Measurements from ENCODE around the gene SLC31A2.

Gene SLC31A2

DNA sequence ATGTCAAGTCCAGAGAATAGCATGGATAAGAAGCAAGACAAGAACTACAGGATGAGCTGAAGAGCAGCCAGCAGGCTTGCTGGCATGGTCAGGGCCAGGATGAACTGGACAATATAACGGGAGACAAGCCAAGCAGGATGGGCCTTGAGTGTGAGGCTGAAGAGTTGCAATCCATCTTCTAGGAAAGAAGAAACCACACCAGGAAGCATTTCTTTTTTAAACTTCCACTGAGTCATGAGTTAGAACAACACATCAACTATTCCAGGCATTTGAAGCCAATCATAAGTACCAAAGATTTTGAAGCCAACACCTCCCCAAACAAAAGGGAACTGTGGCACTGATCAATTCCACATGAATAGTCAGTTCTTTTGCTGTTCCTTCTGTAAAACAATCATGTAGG lies 27.3 kb downstream of the SLC31A2 start:
- no peak overlapping the region for H3K9ac ChIP-seq (ENCODE audit: low read length)
- TF ChIP-seq, protein P1, sequence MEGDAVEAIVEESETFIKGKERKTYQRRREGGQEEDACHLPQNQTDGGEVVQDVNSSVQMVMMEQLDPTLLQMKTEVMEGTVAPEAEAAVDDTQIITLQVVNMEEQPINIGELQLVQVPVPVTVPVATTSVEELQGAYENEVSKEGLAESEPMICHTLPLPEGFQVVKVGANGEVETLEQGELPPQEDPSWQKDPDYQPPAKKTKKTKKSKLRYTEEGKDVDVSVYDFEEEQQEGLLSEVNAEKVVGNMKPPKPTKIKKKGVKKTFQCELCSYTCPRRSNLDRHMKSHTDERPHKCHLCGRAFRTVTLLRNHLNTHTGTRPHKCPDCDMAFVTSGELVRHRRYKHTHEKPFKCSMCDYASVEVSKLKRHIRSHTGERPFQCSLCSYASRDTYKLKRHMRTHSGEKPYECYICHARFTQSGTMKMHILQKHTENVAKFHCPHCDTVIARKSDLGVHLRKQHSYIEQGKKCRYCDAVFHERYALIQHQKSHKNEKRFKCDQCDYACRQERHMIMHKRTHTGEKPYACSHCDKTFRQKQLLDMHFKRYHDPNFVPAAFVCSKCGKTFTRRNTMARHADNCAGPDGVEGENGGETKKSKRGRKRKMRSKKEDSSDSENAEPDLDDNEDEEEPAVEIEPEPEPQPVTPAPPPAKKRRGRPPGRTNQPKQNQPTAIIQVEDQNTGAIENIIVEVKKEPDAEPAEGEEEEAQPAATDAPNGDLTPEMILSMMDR (IDR thresholded peaks at IDR 0.05; ENCODE audit: insufficient read depth, low read length, poor library complexity, severe bottlenecking), result no peak
- no peak for TF ChIP-seq EZH2phosphoT487 (conservative IDR thresholded peaks at IDR 0.05; ENCODE audit: low read length)
- no peaks in the 10 kb centered on the region for H3K79me2 ChIP-seq (ENCODE audit: insufficient read depth, low read length)
- no peak overlapping the region for H3K4me3 ChIP-seq (ENCODE audit: insufficient read depth, low read length, poor library complexity, severe bottlenecking)
- H3K27me3 ChIP-seq (ENCODE audit: low read length), result no peaks in the 10 kb centered on the region
- no peak overlapping the region for H3K4me2 ChIP-seq (ENCODE audit: low read depth, low read length, poor library complexity, severe bottlenecking)
- H4K20me1 ChIP-seq (ENCODE audit: low read depth, low read length), result no peaks in the 10 kb centered on the region
- H3F3A ChIP-seq (ENCODE audit: insufficient read depth), result 0 out of 2 replicates have a peak, but pooled peaks cover 3% of the 10 kb centered on the region
- no peaks in the 10 kb centered on the region for H3K9me2 ChIP-seq (replicated peaks; ENCODE audit: insufficient read depth, low read length)
- H2AFZ ChIP-seq (ENCODE audit: low read depth, low read length, severe bottlenecking), result no peak overlapping the region
- H3K27ac ChIP-seq (ENCODE audit: low read depth, low read length), result no peak overlapping the region
- H3K9me3 ChIP-seq (ENCODE audit: insufficient read depth, low read length), result no peaks in the 10 kb centered on the region
- H3K36me3 ChIP-seq (ENCODE audit: low read length), result peaks cover 80% of the 10 kb centered on the region

DNA sequence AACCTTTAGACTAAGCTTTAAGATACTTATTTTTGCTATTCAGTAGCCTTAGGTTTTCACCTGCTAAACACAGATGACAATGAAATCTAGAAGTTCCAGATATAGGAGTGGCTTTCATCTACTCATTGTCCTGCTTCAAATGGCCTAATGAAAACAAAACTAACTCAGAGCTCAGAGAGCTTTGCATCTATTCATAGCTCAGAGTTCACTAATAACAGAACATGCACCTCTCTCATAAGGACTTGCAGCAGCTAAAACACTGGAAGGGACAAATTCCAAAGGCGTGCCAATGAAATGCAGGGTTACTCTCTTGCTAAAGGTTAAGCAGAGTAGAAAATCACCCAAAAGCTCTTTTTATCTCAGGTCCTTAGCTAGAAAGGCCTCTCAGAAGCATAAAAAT lies 29.0 kb downstream of the SLC31A2 start:
- no peak overlapping the region for H2AFZ ChIP-seq (ENCODE audit: low read depth, low read length, severe bottlenecking)
- peaks cover 71% of the 10 kb centered on the region for H3K36me3 ChIP-seq (ENCODE audit: low read length)
- H3K4me2 ChIP-seq (ENCODE audit: low read depth, low read length, poor library complexity, severe bottlenecking), result no peak overlapping the region
- no peaks in the 10 kb centered on the region for H3K79me2 ChIP-seq (ENCODE audit: insufficient read depth, low read length)
- no peaks in the 10 kb centered on the region for H3K9me2 ChIP-seq (replicated peaks; ENCODE audit: insufficient read depth, low read length)
- TF ChIP-seq, protein P1 (IDR thresholded peaks at IDR 0.05; ENCODE audit: insufficient read depth, low read length, poor library complexity, severe bottlenecking), result no peak
- TF ChIP-seq EZH2phosphoT487 (conservative IDR thresholded peaks at IDR 0.05; ENCODE audit: low read length), result no peak
- no peaks in the 10 kb centered on the region for H3K27me3 ChIP-seq (ENCODE audit: low read length)
- H3F3A ChIP-seq (ENCODE audit: insufficient read depth), result 0 out of 2 replicates have a peak, but pooled peaks cover 3% of the 10 kb centered on the region
- no peak overlapping the region for H3K4me3 ChIP-seq (ENCODE audit: insufficient read depth, low read length, poor library complexity, severe bottlenecking)
- no peak overlapping the region for H3K9ac ChIP-seq (ENCODE audit: low read length)
- no peak overlapping the region for H3K27ac ChIP-seq (ENCODE audit: low read depth, low read length)
- no peaks in the 10 kb centered on the region for H4K20me1 ChIP-seq (ENCODE audit: low read depth, low read length)
- no peaks in the 10 kb centered on the region for H3K9me3 ChIP-seq (ENCODE audit: insufficient read depth, low read length)

DNA sequence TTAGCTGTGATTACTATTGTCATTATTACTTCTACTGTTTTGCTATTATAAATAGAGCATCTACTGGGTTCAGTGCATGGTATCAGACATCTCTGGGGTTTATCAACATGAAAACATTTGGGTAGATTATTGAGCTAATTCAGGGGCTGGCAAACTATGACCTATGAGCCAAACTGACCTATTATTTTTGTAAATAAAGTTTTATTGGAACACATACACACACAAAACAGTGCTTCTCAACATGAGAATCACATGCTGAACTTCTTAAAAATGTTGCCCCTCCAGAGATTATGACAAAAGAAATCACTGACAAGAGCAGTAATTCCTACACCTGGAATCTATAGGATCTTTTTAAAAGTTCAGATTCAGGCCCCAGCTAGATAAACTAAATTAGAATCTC lies 30.4 kb downstream of the SLC31A2 start:
- Histone ChIP-seq H3K4me2 (ENCODE audit: low read depth, low read length, poor library complexity, severe bottlenecking) (no peak overlapping the region), H3K79me2 (ENCODE audit: insufficient read depth, low read length) (no peaks in the 10 kb centered on the region), H3K36me3 (ENCODE audit: low read length) (peaks cover 67% of the 10 kb centered on the region), H3K27me3 (ENCODE audit: low read length) (no peaks in the 10 kb centered on the region), H3F3A (ENCODE audit: insufficient read depth) (no peaks in the 10 kb centered on the region), H3K4me3 (ENCODE audit: insufficient read depth, low read length, poor library complexity, severe bottlenecking) (no peak overlapping the region), H4K20me1 (ENCODE audit: low read depth, low read length) (no peaks in the 10 kb centered on the region), H3K9me3 (ENCODE audit: insufficient read depth, low read length) (no peaks in the 10 kb centered on the region), H3K9me2 (replicated peaks; ENCODE audit: insufficient read depth, low read length) (no peaks in the 10 kb centered on the region), H2AFZ (ENCODE audit: low read depth, low read length, severe bottlenecking) (no peak overlapping the region), H3K9ac (ENCODE audit: low read length) (no peak overlapping the region), H3K27ac (ENCODE audit: low read depth, low read length) (no peak overlapping the region)
- TF ChIP-seq, protein P1 (IDR thresholded peaks at IDR 0.05; ENCODE audit: insufficient read depth, low read length, poor library complexity, severe bottlenecking), result no peak
- no peak for TF ChIP-seq EZH2phosphoT487 (conservative IDR thresholded peaks at IDR 0.05; ENCODE audit: low read length)

Measured in SU-DHL-6 (cell line).